UCSD-AML1 (cell line): Measurements from ENCODE around the gene PLSCR3.

Source experiments
- DNase-seq: peaks from one replicate; lab custom pipeline; 2025; ENCODE audit not compliant: unreplicated experiment; lab: John Stamatoyannopoulos, UW

PLSCR3 gene

GRCh38 chr17:7394452-7395191 is at the start of gene PLSCR3:
PLSCR3 (minus strand) TSS chr17:7394525; CDS start chr17:7394110, 415 bp downstream.
- peak; percentile 87 for DNase-seq

- no peak for DNase-seq
Measured at GRCh38 chr17:7443499-7444485, 49.5 kb upstream of the PLSCR3 start.

DNA sequence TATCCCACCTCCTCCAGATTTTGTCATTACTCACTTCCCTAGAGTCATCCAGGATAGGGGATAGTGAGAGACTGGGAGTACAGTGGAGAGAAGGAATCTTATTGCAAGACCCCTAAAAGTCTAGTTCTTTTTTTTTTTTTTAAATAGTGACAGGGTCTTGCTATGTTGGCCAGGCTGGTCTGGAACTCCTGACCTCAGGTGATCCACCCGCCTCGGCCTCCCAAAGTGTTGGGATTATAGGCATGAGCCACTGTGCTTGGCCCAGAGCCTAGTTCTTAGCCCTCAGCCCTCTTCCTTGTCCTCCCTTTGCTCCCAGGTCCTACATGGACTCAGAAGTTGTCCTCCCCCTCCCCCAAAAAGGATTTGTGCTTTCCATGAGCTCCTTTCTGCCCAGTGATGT is 47.8 kb upstream of the PLSCR3 start:
- no peak for DNase-seq

- DNase-seq: no peak
Measured at GRCh38 chr17:7441266-7441665, 46.9 kb upstream of the PLSCR3 start.

DNA sequence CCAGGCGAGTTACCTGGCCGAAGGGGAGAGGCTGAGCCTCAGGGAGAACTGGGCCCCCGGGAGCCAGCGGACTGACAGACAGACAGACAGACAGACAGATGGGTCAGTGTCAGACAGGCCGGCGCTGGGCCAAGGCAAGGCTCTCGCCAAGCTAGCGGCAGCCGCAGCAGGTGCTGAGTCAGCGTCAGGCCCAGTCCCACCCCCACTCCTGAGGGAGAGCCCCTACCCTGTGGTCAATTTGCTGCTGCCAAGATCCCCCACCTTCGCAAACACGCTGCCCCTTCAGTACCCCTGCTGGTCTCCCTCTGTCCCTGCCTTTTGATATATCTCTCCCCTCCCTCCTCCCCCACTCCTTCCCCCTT is 46.5 kb upstream of the PLSCR3 start:
- no peak for DNase-seq

DNA sequence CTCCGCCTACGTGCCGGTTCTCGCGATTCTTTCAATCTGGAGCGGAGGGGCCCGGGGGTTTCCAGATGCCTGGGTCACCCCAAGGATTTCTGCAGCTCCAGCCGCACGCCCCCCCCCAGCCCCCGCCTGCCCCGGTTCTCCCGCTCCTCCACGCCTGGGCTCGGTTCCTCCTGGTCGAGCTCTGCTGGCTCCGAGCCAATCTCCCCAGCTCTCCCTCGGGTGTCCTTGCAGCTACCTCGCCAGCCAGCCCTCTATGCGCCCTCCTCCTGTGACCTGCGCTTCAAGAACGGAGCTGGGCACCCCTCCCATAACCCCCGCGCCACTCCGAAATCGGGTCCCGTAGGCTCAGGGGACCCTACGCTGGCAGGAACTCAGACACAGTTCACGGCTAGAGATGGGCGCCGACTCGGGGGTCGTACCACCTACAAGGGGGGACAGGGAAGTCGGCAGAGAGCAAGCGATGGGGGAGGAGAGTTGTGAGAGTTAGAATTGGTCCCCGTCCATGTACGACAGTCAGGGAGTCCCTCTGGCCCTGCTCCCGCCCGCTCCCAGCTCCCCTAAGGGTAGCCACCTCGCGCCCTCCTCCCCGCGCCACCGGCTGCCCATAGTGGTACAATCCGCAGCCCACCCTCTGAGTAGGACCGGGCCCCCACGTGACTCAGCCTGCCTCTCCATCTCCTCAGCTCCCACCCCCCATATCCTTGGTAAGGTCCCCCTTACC is 45.9 kb upstream of the PLSCR3 start:
- DNase-seq: no peak

DNA sequence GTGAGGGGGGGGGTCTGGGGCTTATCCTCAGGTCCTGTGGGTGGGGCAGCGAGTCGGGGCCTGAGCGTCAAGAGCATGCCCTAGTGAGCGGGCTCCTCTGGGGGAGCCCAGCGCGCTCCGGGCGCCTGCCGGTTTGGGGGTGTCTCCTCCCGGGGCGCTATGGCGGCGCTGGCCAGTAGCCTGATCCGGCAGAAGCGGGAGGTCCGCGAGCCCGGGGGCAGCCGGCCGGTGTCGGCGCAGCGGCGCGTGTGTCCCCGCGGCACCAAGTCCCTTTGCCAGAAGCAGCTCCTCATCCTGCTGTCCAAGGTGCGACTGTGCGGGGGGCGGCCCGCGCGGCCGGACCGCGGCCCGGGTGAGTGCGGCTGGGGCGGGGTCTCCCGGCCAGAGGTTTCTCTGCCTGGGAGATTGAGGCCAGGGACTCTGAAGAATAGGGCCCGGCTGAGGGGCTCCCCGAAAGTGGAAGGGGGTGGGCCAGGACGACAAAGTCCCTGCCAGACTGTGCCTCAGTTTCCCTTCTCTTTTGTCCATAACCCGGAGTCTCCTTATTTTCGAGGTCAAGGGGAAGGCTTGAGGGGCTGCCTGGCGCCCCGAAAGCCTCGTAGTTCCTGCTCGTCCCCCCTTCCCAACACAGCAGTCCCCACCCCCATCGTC is 45.3 kb upstream of the PLSCR3 start, which contains the start of gene FGF11:
FGF11 (plus strand) TSS at position 51 of the 651 bp plus-strand sequence; CDS start at position 160, 109 bp downstream.
- no peak for DNase-seq

GRCh38 chr17:7438656-7439460 is 44.5 kb upstream of the PLSCR3 start:
- DNase-seq: no peak

DNA sequence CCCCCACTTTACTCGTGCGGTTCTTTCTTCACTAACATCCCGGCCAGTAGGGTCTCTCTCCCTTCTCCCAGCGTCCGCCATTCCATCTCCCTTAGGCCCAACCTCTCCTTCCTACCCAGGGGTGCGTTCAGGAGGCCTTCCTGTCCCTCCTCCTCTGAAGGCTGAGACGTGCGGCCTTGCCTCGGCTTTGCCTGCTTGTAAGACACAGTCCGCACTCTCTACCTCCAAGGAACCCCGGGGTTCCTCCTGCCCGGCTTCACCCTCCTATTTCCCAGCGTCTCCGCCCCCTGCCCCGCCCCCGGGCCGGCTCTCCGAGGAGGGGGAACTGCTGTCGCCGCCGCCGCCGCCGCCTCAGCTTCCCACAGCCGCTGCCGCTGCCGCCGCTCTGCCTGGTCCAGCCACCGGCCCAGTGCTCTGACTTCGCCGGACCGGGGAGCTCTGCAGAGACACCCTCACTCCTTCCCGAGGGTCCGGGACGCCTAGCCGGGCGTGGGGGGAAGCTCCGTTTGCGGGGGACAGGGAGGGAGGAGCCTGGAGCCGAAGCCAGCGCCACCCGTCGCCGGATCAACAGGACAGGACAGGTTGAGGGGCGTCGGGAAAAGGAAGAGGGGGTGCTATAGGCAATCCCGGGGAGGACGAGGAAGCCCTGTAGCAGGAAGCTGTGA is 43.8 kb upstream of the PLSCR3 start:
- peak; percentile 72 for DNase-seq

DNA sequence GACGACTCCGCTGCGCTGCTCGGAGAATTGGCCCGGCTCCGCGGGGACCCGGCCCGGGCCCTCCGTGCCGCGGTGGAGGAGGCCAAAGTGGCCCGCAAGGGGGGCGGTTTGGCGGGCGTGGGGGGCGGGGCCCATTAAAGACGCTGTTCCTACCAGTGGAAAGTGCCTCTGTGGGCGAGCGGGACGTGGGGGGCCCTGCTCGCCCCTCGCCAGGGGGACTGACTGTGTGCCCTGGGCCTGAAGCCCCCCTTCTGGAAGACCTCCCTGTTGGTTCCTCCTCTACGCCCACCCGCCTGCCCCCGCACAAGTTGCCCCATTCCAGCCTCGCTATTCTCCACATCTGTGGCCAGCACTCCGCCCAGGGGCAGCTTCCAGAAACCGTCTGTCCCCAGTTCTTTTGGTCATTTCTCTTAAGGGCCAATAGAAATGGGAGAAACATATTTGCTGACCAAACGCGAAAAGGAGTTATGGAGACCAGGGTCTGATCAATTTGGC is 43.1 kb upstream of the PLSCR3 start:
- no peak for DNase-seq

- DNase-seq: peak; percentile 88
Measured at GRCh38 chr17:7436556-7437368, 42.4 kb upstream of the PLSCR3 start.

GRCh38 chr17:7435676-7436555 is 41.6 kb upstream of the PLSCR3 start:
- DNase-seq: peak; percentile 81

- DNase-seq: no peak
Measured at GRCh38 chr17:7432296-7432695, 38.0 kb upstream of the PLSCR3 start.

DNA sequence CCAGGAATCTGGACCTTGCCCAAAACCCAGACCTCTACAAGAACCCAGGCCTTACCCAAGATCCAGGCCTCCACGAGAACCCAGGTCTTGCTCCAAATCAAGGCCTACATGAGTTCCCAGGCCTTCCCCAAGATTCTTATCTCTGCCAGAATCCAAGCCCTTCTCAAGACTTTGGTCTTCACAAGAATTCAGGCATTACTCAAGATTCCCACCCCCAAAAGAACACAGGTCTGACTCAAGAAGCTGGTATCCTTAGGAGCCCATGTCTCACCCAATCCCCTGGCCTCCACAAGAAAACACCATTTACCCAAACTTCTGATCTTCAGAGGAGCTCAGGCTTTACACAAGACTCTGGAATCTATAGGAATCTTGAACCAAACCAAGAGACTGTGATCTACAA is 36.9 kb upstream of the PLSCR3 start:
- no peak for DNase-seq

DNA sequence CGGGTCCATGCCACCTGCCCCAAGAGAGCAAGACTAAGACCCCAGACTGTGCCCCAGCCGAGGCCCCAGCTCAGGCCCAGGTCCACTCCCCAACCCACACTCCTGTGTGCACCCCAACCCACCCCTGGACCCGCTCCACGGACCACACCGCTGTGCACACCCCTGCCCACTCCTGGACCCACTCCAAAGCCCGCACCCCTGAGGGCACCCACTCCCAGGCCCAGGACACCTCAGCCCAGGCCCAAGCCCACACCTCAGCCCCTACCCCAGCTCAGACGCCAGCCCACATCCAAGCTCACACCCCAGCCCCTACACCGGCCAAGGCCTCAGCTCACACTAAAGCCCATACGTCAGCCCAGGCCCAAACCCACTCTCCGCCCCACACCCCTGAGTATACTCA is 35.4 kb upstream of the PLSCR3 start:
- DNase-seq: no peak

- DNase-seq: no peak
Measured at GRCh38 chr17:7428557-7428956, 34.2 kb upstream of the PLSCR3 start, which contains the start of gene SPEM3. SPEM3 (plus strand) TSS chr17:7428857; CDS start chr17:7428903, 46 bp downstream.

- no peak for DNase-seq
Measured at GRCh38 chr17:7427549-7427948, 33.2 kb upstream of the PLSCR3 start.
